GM21447 (cell line): ENCODE data around the gene LRIT1.

ENCODE experiments used
- ATAC-seq: cut with Tn5 transposase; IDR thresholded peaks from one replicate; pipeline ENCODE4 v1.9.1; 2021; ENCODE audit not compliant: unreplicated experiment

The LRIT1 gene

GRCh38 chr10:84217746-84218145 lies 23.6 kb downstream of the LRIT1 start:
- ATAC-seq: no peak

GRCh38 chr10:84216834-84217233 lies 24.5 kb downstream of the LRIT1 start:
- ATAC-seq: no peak

DNA sequence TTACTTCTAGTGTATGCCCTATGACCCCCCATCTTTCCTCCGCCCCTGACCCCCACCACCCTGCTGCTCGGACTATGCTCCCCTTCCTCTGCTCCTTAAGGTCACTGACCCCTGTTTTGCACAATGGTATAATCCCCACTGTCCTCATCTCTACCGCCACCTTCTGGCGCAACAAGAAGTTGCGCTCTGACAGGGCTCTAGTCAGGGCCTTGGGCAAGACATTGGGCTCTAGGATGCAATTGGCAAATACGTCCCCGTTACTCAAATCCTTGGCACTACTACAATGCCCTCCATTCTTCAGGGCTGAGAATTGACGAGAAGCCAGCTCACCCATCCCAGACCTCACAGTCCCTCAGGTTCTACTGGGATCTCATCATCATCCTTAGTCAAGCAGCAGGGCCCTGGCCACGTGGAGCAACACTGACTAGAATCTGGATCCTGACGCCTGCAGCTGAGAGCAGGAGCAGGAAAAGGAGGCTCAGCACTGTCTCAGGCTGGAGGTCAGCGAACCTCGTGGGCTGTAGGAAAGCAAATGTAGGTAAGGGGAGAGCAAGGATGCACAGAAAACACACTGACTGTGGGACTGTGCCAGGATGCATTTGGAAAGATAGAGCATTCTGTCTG lies 26.6 kb downstream of the LRIT1 start:
- ATAC-seq: peak; percentile 88

GRCh38 chr10:84214046-84214572 lies 27.2 kb downstream of the LRIT1 start:
- no peak for ATAC-seq

GRCh38 chr10:84213076-84213475 lies 28.3 kb downstream of the LRIT1 start:
- ATAC-seq: no peak

DNA sequence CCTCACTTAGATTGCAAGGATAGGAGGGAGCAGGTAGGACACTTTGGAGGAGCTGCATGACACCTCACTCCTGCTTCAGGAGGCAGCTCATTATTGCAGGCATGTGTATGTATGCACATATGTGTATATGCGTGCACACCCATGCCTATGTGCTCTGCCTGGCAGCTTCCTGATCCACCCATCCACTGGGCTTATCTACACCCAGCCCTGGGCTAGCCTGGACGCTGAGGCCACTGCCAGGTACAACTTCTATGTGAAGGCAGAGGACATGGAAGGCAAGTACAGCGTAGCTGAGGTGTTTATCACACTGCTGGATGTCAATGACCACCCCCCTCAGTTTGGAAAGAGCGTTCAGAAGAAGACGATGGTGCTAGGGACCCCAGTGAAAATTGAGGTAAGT lies 29.3 kb downstream of the LRIT1 start:
- ATAC-seq: no peak

DNA sequence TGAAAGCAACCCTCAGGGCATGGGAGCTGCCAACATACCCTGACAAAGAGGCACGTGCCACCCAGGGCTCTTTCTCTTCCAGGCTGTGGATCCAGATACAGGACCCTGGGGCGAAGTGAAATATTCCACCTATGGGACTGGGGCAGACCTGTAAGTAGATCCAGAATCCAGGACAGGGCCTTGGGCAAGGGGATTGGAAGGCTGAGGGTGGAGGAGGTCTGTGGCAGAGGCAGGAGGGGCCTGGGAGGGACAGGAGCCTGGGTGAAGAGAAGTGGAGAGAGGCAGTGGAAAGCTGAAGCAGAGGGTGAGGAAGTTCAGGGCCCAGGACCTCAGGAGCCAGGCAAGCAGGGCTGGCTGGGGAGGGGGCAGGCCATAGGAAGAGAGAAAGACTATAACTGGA lies 29.8 kb downstream of the LRIT1 start:
- ATAC-seq: no peak

DNA sequence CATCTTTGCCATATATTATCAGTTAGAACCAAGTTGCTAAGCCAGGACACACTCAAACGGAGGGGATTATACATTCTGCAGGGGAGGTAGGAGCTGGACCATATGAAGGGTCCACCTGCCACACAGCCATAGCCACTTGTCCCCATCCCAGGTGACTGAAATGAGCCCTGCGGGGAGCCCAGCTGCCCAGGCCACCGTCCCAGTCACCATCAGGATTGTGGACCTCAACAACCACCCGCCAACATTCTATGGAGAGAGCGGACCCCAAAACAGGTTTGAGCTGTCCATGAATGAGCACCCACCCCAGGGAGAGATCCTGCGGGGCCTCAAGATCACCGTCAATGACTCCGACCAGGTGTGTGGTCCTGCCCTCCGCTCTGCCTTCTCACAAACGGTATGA lies 33.3 kb downstream of the LRIT1 start:
- ATAC-seq: no peak

- ATAC-seq: no peak
Observed at GRCh38 chr10:84205853-84206525, 35.4 kb downstream of the LRIT1 start.

DNA sequence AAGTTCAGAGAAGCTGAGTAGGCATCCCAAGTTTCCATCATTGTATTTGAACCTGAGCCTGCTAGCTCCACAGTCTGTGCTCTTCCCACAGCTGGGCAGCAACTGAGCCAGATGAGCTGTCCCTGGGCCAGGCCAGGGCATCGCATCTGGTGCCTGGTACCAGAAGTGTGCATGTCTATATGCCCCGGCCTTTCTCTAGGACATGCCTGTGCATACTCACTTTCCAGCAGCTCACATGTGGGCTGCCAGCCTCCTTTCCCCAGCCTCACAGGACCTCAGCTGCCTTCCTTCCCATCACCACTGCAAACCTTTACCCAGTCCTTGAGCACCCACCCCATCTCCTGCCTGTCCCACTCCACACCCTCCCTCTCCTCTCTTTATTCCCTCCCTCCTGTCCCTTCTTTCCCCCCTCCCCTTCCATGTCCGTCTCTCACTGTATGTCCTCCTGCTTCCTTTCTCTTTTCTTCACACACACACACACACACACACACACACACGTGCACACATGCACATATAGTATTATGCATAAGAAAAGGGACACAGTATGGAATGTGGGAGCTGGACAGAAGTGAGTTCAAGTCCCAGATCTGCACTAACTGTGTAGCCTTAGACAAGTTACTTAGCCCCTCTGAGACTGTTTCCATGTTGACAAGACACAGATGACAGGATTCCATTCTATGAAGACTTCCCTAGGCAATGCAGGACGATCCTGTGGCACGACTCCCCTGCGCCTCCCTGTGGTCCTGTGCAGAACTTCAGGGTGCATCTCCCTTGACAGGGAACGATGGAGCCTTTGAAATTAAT lies 36.1 kb downstream of the LRIT1 start:
- peak; percentile 80 for ATAC-seq

DNA sequence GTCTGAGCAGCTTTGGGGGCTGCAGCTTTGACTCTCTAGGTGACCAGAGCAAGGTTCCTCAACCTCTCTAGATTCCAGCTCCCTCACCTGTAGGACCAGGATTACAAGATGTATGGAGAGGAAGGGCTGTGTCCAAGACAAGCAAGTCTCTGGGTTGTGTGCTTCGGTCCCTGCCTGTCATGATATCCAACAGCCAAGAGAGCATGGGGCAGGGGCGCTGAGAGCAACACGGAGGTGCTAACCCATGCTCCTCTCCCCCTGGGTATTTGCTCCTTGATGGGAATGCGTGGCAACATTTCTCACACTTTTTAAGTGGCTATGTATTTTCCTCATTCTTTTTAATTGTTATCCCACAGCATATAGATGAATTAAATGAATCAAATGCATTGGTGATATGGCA lies 36.7 kb downstream of the LRIT1 start:
- no peak for ATAC-seq

DNA sequence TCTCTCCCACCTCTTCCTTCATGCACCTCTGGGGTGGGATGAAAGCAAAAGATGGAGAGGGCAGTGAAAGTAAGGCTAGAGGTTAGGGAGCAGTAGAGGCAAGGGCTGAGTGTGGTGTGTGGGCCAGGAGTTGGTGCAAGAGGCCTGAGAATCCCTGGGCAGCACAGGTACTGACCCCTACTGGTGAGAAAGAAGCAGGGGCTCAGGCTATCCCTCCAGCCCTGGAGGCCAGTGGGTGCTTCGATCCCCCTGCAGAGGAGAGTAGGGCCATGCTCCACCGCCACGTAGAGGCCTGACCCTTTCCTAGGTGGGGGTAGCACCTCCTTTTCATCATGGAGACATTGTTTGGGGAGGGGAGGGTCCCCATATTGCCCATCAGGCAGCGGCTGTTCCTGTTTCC lies 37.2 kb downstream of the LRIT1 start:
- ATAC-seq: no peak

DNA sequence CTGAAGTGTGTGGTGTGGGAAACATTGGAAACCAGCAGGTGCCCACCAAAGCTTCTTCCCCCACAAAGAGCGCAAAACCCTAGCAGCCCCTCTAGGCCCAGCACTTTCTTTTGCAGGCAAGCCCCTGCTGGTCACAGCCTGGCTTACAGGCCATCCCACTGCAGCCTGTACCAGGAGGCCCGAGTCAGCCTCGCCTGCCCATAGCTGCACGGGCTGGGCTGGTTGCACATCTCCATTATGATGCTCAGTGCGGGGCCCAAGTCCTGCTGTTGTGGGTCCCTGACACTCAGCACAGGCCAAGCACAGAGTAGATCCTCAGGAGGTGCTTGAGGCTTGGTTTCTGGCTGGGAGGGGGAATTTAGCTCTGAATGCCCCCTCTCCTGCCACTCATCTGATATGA lies 39.0 kb downstream of the LRIT1 start:
- no peak for ATAC-seq

- no peak for ATAC-seq
Observed at GRCh38 chr10:84201682-84202081, 39.7 kb downstream of the LRIT1 start.

GRCh38 chr10:84201244-84201606 lies 40.1 kb downstream of the LRIT1 start:
- ATAC-seq: no peak

- ATAC-seq: no peak
Observed at GRCh38 chr10:84200537-84201243, 40.7 kb downstream of the LRIT1 start.

DNA sequence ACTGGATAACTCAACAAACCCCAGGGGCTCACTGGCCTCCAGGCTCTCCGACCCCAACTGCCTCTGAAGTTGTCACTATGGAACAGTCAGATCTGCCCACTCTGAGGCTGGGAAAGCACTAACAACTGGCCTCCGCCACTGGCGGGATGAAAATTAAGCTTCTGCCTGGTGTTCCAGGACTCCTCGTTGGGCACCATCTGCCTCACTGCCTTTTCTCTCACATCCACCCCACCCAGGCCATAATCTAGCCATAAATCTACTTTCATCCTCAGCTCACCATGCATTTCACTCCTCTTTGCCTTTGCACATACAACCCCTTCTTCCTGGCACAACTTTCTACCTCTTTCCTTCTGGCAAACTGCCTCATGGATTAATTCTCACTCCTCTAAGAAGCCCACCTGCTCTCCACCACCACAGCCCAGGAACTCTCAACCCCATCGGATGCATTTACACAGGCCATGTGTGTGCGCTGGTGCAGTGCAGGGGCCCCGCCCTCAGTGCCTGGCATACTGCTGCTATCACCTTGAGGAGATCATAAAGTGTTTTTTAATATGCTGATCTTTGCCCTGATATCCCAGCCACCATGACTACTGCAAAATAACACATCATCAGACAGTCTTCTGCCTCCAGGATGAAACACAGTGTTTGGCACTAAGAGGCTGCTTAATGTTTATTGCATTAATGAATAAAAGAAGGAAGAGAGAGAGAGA lies 43.0 kb downstream of the LRIT1 start:
- ATAC-seq: no peak

DNA sequence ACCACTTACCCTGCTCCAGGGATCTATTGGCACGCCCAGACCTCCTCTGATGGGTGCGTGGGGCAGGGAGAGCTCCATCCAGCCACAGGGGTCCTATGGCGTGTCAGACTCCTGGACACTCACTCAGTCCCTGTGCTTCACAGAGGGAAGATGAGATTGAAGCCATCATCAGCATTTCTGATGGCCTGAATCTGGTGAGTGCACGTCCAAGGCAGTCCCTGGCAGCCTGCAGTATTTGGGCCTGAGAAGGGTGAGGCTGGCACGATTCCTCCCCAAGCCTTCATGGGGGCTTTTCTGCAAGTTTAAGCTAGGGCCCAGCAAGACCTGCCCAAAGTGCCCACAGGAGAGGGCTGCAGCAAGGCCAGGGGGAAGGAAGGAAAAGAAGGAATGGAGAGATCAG lies 43.7 kb downstream of the LRIT1 start:
- no peak for ATAC-seq

DNA sequence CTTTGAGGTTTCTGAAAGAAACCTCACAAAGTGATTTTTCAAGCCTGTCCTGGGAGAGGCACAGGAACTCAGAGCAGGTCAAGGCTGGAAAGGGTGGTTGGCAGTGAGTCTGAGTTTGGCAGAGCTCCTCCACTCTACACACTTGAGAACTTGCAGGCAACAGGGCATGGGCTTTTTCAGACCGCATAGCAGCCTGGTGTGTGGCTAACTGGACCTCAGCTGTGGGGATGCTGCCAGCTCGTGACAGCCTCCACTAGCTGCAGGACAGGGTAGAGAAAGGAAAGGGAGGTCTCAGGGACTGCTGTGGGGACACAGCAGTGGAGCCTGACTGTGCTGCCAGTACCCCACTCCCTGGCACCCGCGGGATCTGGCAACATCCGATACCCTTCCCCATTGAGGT lies 44.4 kb downstream of the LRIT1 start:
- ATAC-seq: no peak

GRCh38 chr10:84196083-84196482 lies 45.3 kb downstream of the LRIT1 start:
- ATAC-seq: no peak
